Osteoblast (primary cell): ENCODE data around the gene CPNE1. TPM values are rescaled to one million over a fixed set of nuclear protein-coding genes. Genes with fewer than 3 reads are reported as not detected.

Source experiments
- DNase-seq: peaks from one replicate; pipeline ENCODE4 v3.0.0; 2011; ENCODE audit warnings: low spot score, mixed read lengths; ENCODE audit not compliant: insufficient read length; ENCODE audit errors: missing footprints
- H2AFZ ChIP-seq: 2 replicates; pipeline ENCODE4 v1.6.0; 2011; ENCODE audit warnings: mild to moderate bottlenecking, low read length
- H3K27ac ChIP-seq: 2 replicates; pipeline ENCODE4 v1.5.1; 2011; ENCODE audit warnings: mild to moderate bottlenecking, low read depth, low read length, moderate library complexity
- H3K27me3 ChIP-seq: 2 replicates; pipeline ENCODE4 v1.6.0; 2012; ENCODE audit warnings: mild to moderate bottlenecking, control low read depth, inconsistent platforms, low read length, moderate library complexity; ENCODE audit not compliant: insufficient read depth
- H3K36me3 ChIP-seq: 2 replicates; pipeline ENCODE4 v1.5.1; 2011; ENCODE audit warnings: mild to moderate bottlenecking, low read length, control low read depth, moderate library complexity; ENCODE audit not compliant: insufficient read depth
- H3K4me1 ChIP-seq: 2 replicates; pipeline ENCODE4 v1.5.1; 2011; ENCODE audit warnings: mild to moderate bottlenecking, low read length, control low read depth, moderate library complexity; ENCODE audit not compliant: insufficient read depth
- H3K4me2 ChIP-seq: 2 replicates; pipeline ENCODE4 v1.6.0; 2011; ENCODE audit warnings: mild to moderate bottlenecking, low read length; ENCODE audit not compliant: insufficient read depth
- H3K4me3 ChIP-seq: fragments of 200-600 bp; sonication (generic); 3 replicates; pipeline ENCODE4 v1.5.1; 2012; ENCODE audit warnings: mild to moderate bottlenecking, low read length, inconsistent platforms; ENCODE audit not compliant: insufficient read depth
- H3K79me2 ChIP-seq: 2 replicates; pipeline ENCODE4 v1.6.0; 2012; ENCODE audit warnings: mild to moderate bottlenecking, low read length, control low read depth, inconsistent platforms; ENCODE audit not compliant: insufficient read depth
- H3K9me3 ChIP-seq: 2 replicates; pipeline ENCODE4 v1.5.1; 2011; ENCODE audit warnings: low read depth, low read length, control low read depth
- H4K20me1 ChIP-seq: 2 replicates; pipeline ENCODE4 v1.6.0; 2012; ENCODE audit warnings: mild to moderate bottlenecking, low read length, control low read depth; ENCODE audit not compliant: insufficient read depth
- small RNA-seq: library from RNA; depleted of rRNA; stranded (forward); fragments of <200 nt; gene quantifications from one replicate; pipeline ENCODE3, GENCODE V24; 2012
- total RNA-seq: library from RNA; depleted of rRNA; stranded (reverse); fragments of >200 nt; gene quantifications from 2 replicates; pipeline ENCODE4 v1.2.3, GENCODE V29; 2012
- TF ChIP-seq, protein P1 (sequence below): IDR thresholded peaks from 2 replicates; pipeline ENCODE4 v1.5.1; 2011; ENCODE audit warnings: mild to moderate bottlenecking, low read depth, low read length, moderate library complexity; ENCODE audit errors: extremely low read depth

The CPNE1 gene
- total RNA-seq, 1 donor: 165 TPM

DNA sequence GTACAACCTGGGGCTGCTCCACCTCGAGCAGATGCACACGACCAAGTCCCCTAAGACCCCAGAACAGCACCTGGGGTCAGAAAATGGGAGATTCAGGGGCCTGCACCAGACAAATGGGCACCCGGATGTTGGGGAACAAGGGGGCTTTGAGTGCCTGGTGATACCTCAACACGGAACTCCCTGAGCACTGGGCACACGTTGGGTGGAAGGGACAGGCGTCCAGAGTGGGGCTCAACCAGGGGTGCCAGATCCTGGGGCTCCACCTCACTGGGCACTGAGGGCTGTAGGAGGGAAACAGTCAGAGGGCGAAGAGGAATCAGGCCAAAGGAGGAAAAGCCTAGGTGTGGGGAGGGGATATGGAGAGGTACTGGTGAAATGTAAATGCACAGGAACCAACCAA, 82.6 kb downstream of the CPNE1 start:
- no peak overlapping the region for H3K4me2 ChIP-seq
- TF ChIP-seq, protein P1, sequence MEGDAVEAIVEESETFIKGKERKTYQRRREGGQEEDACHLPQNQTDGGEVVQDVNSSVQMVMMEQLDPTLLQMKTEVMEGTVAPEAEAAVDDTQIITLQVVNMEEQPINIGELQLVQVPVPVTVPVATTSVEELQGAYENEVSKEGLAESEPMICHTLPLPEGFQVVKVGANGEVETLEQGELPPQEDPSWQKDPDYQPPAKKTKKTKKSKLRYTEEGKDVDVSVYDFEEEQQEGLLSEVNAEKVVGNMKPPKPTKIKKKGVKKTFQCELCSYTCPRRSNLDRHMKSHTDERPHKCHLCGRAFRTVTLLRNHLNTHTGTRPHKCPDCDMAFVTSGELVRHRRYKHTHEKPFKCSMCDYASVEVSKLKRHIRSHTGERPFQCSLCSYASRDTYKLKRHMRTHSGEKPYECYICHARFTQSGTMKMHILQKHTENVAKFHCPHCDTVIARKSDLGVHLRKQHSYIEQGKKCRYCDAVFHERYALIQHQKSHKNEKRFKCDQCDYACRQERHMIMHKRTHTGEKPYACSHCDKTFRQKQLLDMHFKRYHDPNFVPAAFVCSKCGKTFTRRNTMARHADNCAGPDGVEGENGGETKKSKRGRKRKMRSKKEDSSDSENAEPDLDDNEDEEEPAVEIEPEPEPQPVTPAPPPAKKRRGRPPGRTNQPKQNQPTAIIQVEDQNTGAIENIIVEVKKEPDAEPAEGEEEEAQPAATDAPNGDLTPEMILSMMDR: no peak
- no peak overlapping the region for H2AFZ ChIP-seq
- no peak overlapping the region for H3K27ac ChIP-seq
- no peak for DNase-seq
- no peak overlapping the region for H3K4me3 ChIP-seq
- no peaks in the 10 kb centered on the region for H3K4me1 ChIP-seq
- H3K79me2 ChIP-seq: no peaks in the 10 kb centered on the region
- H3K27me3 ChIP-seq: no peaks in the 10 kb centered on the region
- no peaks in the 10 kb centered on the region for H3K36me3 ChIP-seq
- H3K9me3 ChIP-seq: no peaks in the 10 kb centered on the region
- H4K20me1 ChIP-seq: no peaks in the 10 kb centered on the region

DNA sequence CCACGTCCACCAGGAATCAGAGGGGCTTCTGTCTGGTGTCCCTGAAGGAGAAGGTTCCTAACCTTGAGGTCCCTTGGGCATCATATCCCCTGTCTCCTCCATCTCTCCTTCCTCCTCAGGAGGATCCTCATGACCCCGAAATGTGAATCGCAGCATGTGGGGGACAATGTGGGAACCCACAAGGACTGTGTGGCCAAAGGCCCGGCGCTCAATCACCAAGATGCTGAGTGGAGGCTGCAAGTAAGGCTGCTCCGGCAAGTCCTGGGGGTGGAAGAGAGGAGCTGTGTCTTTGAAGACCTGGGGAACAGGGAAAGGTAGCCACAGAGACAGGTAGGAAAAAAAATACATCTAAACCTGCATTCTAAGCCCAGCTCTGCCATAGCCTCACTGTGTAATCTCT, 85.5 kb downstream of the CPNE1 start:
- Histone ChIP-seq H3K36me3 (no peaks in the 10 kb centered on the region), H3K4me3 (no peak overlapping the region), H3K27me3 (no peaks in the 10 kb centered on the region), H2AFZ (no peak overlapping the region), H4K20me1 (no peaks in the 10 kb centered on the region), H3K27ac (no peak overlapping the region), H3K9me3 (no peaks in the 10 kb centered on the region), H3K4me1 (no peaks in the 10 kb centered on the region), H3K79me2 (no peaks in the 10 kb centered on the region), H3K4me2 (no peak overlapping the region)
- TF ChIP-seq, protein P1: no peak
- no peak for DNase-seq

DNA sequence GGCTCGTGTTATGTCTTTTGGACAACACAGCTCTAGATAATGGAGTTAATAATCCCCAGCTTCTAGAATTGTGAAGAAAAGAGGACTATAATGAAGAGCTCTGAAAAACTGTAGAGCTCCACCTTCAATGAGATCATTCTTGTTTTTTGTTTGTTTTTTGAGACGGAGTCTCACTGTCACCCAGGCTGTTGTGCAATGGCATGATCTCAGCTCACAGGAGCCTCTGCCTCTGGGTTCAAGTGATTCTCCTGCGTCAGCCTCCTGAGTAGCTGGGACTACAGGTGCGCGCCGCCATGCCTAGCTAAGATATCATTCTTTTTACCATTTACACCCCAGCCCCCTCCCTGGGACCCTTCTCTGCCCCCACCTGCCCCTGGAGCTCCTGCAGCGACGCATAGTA, 86.2 kb downstream of the CPNE1 start:
- Histone ChIP-seq H3K79me2 (no peaks in the 10 kb centered on the region), H3K36me3 (no peaks in the 10 kb centered on the region), H3K4me1 (no peaks in the 10 kb centered on the region), H4K20me1 (no peaks in the 10 kb centered on the region), H3K27me3 (no peaks in the 10 kb centered on the region), H3K9me3 (no peaks in the 10 kb centered on the region), H2AFZ (no peak overlapping the region), H3K27ac (no peak overlapping the region), H3K4me3 (no peak overlapping the region), H3K4me2 (no peak overlapping the region)
- TF ChIP-seq, protein P1: no peak
- DNase-seq: peak; percentile 4

DNA sequence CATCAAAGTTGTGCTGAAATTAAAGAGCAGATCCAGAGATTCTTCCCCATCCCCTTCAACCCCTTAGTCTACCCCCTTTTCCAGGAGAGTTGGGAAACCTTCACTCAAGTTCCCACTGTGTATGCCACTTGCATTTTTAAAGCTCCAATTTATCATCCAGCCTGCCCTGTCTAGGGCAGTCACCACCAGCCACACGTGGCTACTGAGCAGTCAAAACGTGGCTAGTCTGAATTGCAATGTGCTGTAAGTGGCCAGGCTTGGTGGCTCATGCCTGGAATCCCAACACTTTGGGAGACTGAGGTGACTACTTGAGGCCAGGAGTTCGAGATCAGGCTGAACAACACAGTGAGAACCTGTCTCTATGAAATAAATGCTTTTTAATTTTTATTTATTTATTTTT, 87.9 kb downstream of the CPNE1 start:
- DNase-seq: no peak

More for the DNA sequence above, 87.9 kb downstream of the CPNE1 start:
- no peak overlapping the region for H3K27ac ChIP-seq
- H3K27me3 ChIP-seq: no peaks in the 10 kb centered on the region
- no peak overlapping the region for H3K4me3 ChIP-seq
- no peaks in the 10 kb centered on the region for H4K20me1 ChIP-seq
- H3K79me2 ChIP-seq: no peaks in the 10 kb centered on the region
- H3K9me3 ChIP-seq: peaks cover 2% of the 10 kb centered on the region
- no peak overlapping the region for H3K4me2 ChIP-seq
- H2AFZ ChIP-seq: no peak overlapping the region
- H3K4me1 ChIP-seq: no peaks in the 10 kb centered on the region
- no peaks in the 10 kb centered on the region for H3K36me3 ChIP-seq
- TF ChIP-seq, protein P1: no peak

Small RNA genes lying within 50 kb of the gene (small RNA-seq; reads per million reads assigned to genes)
- not detected for gene RNU6-759P
- not detected for gene RPL37P1

Other genes starting within 250 kb of the CPNE1 start
- gene GDF5, start 226.7 kb downstream of the CPNE1 start, total RNA-seq: 37.6 and 48.9 TPM in 2 replicates
- gene CEP250, start 209.3 kb downstream of the CPNE1 start, total RNA-seq: 23.3 and 23.5 TPM in 2 replicates
- gene C20orf173, start 135.2 kb downstream of the CPNE1 start, total RNA-seq: not detected in 2 replicates
- gene ERGIC3, start 122.8 kb downstream of the CPNE1 start, total RNA-seq: 475 and 538 TPM in 2 replicates
- gene SPAG4, start 49.1 kb downstream of the CPNE1 start, total RNA-seq: 3.2 and 4.0 TPM in 2 replicates
- gene RBM12, start within 50 bp of the CPNE1 start, total RNA-seq: 57.8 and 62.6 TPM in 2 replicates
- gene NFS1, start 34.5 kb upstream of the CPNE1 start, total RNA-seq: 21.7 and 29.5 TPM in 2 replicates
- gene ROMO1, start 34.5 kb upstream of the CPNE1 start, total RNA-seq: 108 and 124 TPM in 2 replicates
- gene RBM39, start 77.4 kb upstream of the CPNE1 start, total RNA-seq: 274 and 300 TPM in 2 replicates
- gene PHF20, start 107.1 kb upstream of the CPNE1 start, total RNA-seq: 34.8 and 39.1 TPM in 2 replicates